Mesothelial cell of epicardium (in vitro differentiated cells): ENCODE results near the gene MGMT. TPM values are rescaled to one million over a fixed set of nuclear protein-coding genes. Genes with fewer than 3 reads are reported as not detected.

Experiments used
- DNase-seq, 2 experiments: peaks; one replicate each; pipeline ENCODE4 v3.0.0; 2021; ENCODE audit warnings: low spot score in 2 of 2; ENCODE audit not compliant: unreplicated experiment in 2 of 2
- H3K27ac Mint-ChIP-seq: 2 replicates; pipeline ENCODE4 v1.8.0; 2021; ENCODE audit warnings: mixed read lengths
- H3K27me3 Mint-ChIP-seq: 2 replicates; pipeline ENCODE4 v1.8.0; 2021; ENCODE audit warnings: low read depth, mixed read lengths
- H3K36me3 Mint-ChIP-seq: 2 replicates; pipeline ENCODE4 v1.8.0; 2021; ENCODE audit warnings: mixed read lengths
- H3K4me1 Mint-ChIP-seq: 2 replicates; pipeline ENCODE4 v1.8.0; 2021; ENCODE audit warnings: mixed read lengths
- H3K4me3 Mint-ChIP-seq: 2 replicates; pipeline ENCODE4 v1.8.0; 2021; ENCODE audit warnings: mild to moderate bottlenecking, moderate library complexity, mixed read lengths
- H3K9me3 Mint-ChIP-seq: 2 replicates; pipeline ENCODE4 v1.8.0; 2021; ENCODE audit warnings: mixed read lengths
- CTCF ChIP-seq: fragments of 200-600 bp; sonication (generic); IDR thresholded peaks from one replicate; pipeline ENCODE4 v1.5.0; 2021; ENCODE audit warnings: antibody characterized with exemption; ENCODE audit not compliant: unreplicated experiment
- total RNA-seq: library from RNA; stranded (reverse); gene quantifications from 3 replicates; pipeline ENCODE4 v1.2.1, GENCODE V29; 2021

MGMT gene
- total RNA-seq, 1 donor from 2014 or later: 35.7 TPM

GRCh38 chr10:129455625-129456024 is 11.4 kb upstream of the MGMT start:
- Mint-ChIP-seq H3K27me3 (peaks cover 8% of the 10 kb centered on the region), H3K9me3 (peaks cover 3% of the 10 kb centered on the region), H3K4me3 (no peak overlapping the region), H3K27ac (no peak overlapping the region), H3K36me3 (no peaks in the 10 kb centered on the region), H3K4me1 (peaks cover 1% of the 10 kb centered on the region)
- TF ChIP-seq CTCF: no peak
- DNase-seq: no peak

- no peak for TF ChIP-seq CTCF
- DNase-seq: no peak
Measured at GRCh38 chr10:129459762-129460539, 7.1 kb upstream of the MGMT start.

DNA sequence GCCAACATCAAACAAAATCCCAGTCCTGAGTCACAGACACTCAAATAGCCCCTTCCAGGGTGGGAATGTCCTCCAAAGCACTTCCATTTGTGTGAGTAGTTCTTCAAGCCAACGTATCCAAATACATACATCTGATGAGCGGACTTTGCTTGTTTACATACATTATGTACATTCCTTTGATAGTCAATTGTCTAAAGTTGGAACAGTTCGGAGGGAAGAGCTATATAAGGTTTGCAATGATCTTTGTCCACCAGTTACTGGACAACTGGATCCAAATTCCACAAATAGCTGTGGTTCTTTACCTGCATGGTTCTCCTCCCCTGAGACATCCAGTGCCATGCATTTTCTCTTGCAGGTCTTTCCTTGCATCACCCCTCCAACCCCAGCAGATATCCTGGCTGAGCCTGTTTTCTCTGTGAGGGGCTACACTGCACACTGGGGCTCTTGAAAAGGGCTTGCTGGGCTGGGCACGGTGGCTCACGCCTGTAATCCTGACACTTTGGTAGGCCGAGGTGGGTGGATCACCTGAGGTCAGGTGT is 4.7 kb upstream of the MGMT start:
- DNase-seq: no peak
- Mint-ChIP-seq H3K27ac (no peak overlapping the region), H3K4me3 (no peak overlapping the region), H3K9me3 (no peaks in the 10 kb centered on the region), H3K27me3 (no peaks in the 10 kb centered on the region), H3K36me3 (no peaks in the 10 kb centered on the region), H3K4me1 (peaks cover 17% of the 10 kb centered on the region)
- TF ChIP-seq CTCF: no peak

More at GRCh38 chr10:129459762-129460539, 7.1 kb upstream of the MGMT start:
- Mint-ChIP-seq H3K36me3 (no peaks in the 10 kb centered on the region), H3K9me3 (no peaks in the 10 kb centered on the region), H3K27me3 (peaks cover 4% of the 10 kb centered on the region), H3K4me1 (peaks cover 17% of the 10 kb centered on the region), H3K4me3 (no peak overlapping the region), H3K27ac (no peak overlapping the region)

DNA sequence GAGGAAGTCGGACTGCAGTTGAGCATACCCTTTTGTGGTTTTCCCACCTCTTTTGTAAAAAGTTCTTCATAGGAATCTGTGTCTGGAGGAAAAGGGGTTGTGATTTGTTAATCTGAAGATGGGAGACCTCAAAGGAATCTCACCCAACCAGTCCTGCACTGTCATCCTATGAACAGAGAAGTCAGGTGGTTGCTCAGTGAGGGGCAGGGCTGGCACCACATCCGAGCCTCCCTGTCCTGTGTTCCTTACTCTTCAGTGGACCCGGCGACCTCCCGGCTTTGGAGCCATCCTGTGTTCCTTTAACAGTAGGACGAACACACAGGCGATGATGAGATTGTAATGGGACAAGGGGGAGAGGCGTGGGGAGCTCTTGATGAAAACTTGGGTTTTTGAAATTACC is 2.8 kb upstream of the MGMT start:
- Mint-ChIP-seq H3K27ac (peak overlapping the region; percentile 92), H3K4me3 (peak overlapping the region; percentile 19), H3K27me3 (no peaks in the 10 kb centered on the region), H3K9me3 (no peaks in the 10 kb centered on the region), H3K4me1 (peaks cover 21% of the 10 kb centered on the region), H3K36me3 (no peaks in the 10 kb centered on the region)
- DNase-seq: no peak
- TF ChIP-seq CTCF: no peak

DNA sequence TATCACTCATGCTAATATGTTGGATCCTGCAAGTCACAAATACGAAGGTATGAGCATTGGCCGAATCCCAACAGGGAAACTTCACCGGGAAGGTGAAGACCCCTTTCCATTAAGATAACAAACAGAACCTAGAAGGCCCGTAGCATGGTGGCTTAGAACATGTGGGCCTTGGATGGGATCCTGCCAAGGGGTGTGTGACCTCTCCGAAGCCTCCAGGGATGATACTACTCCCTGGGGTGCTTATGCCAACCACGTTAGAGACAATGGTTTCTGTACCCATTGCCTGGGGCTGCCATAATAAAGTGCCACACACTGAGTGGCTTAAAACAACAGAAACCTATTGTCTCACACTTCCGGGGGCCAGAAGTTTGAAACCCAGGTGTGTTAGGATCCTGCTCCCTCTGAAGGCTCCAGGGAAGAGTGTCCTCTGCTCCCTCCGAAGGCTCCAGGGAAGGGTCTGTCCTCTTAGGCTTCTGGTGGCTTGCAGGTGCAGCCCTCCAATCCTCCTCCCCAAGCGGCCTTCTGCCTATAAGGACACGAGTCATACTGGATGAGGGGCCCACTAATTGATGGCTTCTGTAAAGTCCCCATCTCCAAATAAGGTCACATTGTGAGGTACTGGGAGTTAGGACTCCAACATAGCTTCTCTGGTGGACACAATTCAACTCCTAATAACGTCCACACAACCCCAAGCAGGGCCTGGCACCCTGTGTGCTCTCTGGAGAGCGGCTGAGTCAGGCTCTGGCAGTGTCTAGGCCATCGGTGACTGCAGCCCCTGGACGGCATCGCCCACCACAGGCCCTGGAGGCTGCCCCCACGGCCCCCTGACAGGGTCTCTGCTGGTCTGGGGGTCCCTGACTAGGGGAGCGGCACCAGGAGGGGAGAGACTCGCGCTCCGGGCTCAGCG is 992 bp upstream of the MGMT start:
- H3K4me3 Mint-ChIP-seq: peak overlapping the region; percentile 49

More for the DNA sequence above, 992 bp upstream of the MGMT start:
- no peak for DNase-seq
- TF ChIP-seq CTCF: no peak
- Mint-ChIP-seq H3K4me1 (peaks cover 21% of the 10 kb centered on the region), H3K9me3 (no peaks in the 10 kb centered on the region), H3K27me3 (no peaks in the 10 kb centered on the region), H3K27ac (no peak overlapping the region), H3K36me3 (peaks cover 3% of the 10 kb centered on the region)
